ENCODE measurements around the gene BSND.
"Not testable (repeated sequence)": the region's sequence is repeated elsewhere in the genome, so short reads cannot be mapped to it uniquely, and the experiment has no call there.

The BSND gene

GRCh38 chr1:55010194-55010886, 11.6 kb downstream of the BSND start:
- no peak for DNase-seq (ENCODE audit: low read depth, low spot score)
- H3K4me3 ChIP-seq (ENCODE audit: low read length), result no peak overlapping the region

GRCh38 chr1:55010887-55011217, 12.1 kb downstream of the BSND start:
- no peak overlapping the region for H3K4me3 ChIP-seq (ENCODE audit: low read length)
- no peak for DNase-seq (ENCODE audit: low read depth, low spot score)

- DNase-seq (ENCODE audit: low read depth, low spot score), result no peak
- no peak overlapping the region for H3K4me3 ChIP-seq (ENCODE audit: low read length)
These were observed 13.9 kb downstream of the BSND start for GRCh38 chr1:55012661-55013060.

GRCh38 chr1:55015123-55015522, 16.4 kb downstream of the BSND start:
- no peak overlapping the region for H3K4me3 ChIP-seq (ENCODE audit: low read length)
- DNase-seq (ENCODE audit: low read depth, low spot score), result no peak

GRCh38 chr1:55015731-55016620, 17.2 kb downstream of the BSND start:
- DNase-seq (ENCODE audit: low read depth, low spot score), result no peak
- no peak overlapping the region for H3K4me3 ChIP-seq (ENCODE audit: low read length)

- DNase-seq (ENCODE audit: low read depth, low spot score), result no peak
- H3K4me3 ChIP-seq (ENCODE audit: low read length), result no peak overlapping the region
These were observed 19.7 kb downstream of the BSND start for GRCh38 chr1:55018395-55018794.

GRCh38 chr1:55021942-55022546, 23.3 kb downstream of the BSND start:
- no peak overlapping the region for H3K4me3 ChIP-seq (ENCODE audit: low read length)
- peak; percentile 14 for DNase-seq (ENCODE audit: low read depth, low spot score)

- not testable (repeated sequence) for H3K4me3 ChIP-seq (ENCODE audit: low read length); DNase-seq (ENCODE audit: low read depth, low spot score)
These were observed 25.4 kb downstream of the BSND start for GRCh38 chr1:55024163-55024562.

GRCh38 chr1:55026682-55027081, 27.9 kb downstream of the BSND start:
- DNase-seq (ENCODE audit: low read depth, low spot score); H3K4me3 ChIP-seq (ENCODE audit: low read length): not testable (repeated sequence)

GRCh38 chr1:55031098-55031497, 32.4 kb downstream of the BSND start:
- not testable (repeated sequence) for DNase-seq (ENCODE audit: low read depth, low spot score); H3K4me3 ChIP-seq (ENCODE audit: low read length)

- DNase-seq (ENCODE audit: low read depth, low spot score), result no peak
- no peak overlapping the region for H3K4me3 ChIP-seq (ENCODE audit: low read length)
These were observed 34.5 kb downstream of the BSND start for GRCh38 chr1:55033265-55033614.

GRCh38 chr1:55034476-55035133, 35.9 kb downstream of the BSND start:
- no peak overlapping the region for H3K4me3 ChIP-seq (ENCODE audit: low read length)
- no peak for DNase-seq (ENCODE audit: low read depth, low spot score)

GRCh38 chr1:55035904-55036303, 37.2 kb downstream of the BSND start:
- H3K4me3 ChIP-seq (ENCODE audit: low read length), result no peak overlapping the region
- DNase-seq (ENCODE audit: low read depth, low spot score), result no peak

- no peak overlapping the region for H3K4me3 ChIP-seq (ENCODE audit: low read length)
- DNase-seq (ENCODE audit: low read depth, low spot score), result no peak
These were observed 39.2 kb downstream of the BSND start for GRCh38 chr1:55037733-55038551.

GRCh38 chr1:55038552-55038838, 39.8 kb downstream of the BSND start:
- DNase-seq (ENCODE audit: low read depth, low spot score), result no peak
- no peak overlapping the region for H3K4me3 ChIP-seq (ENCODE audit: low read length)

GRCh38 chr1:55038974-55039341, 40.2 kb downstream of the BSND start:
- no peak for DNase-seq (ENCODE audit: low read depth, low spot score)
- no peak overlapping the region for H3K4me3 ChIP-seq (ENCODE audit: low read length)

GRCh38 chr1:55039342-55040082, 40.8 kb downstream of the BSND start, which contains the start of gene PCSK9:
Gene PCSK9 (plus strand): TSS chr1:55039548. CDS start chr1:55039838, 290 bp downstream.
- no peak within 1 kb of the TSS for H3K4me3 ChIP-seq (ENCODE audit: low read length)
- no peak for DNase-seq (ENCODE audit: low read depth, low spot score)

- no peak for DNase-seq (ENCODE audit: low read depth, low spot score)
- no peak overlapping the region for H3K4me3 ChIP-seq (ENCODE audit: low read length)
These were observed 41.6 kb downstream of the BSND start for GRCh38 chr1:55040083-55040932.

All from Jurkat, Clone E6-1 (cell line).